Right cardiac atrium (tissue), 5 donors: ENCODE results near the gene SLC5A1. TPM values are rescaled to one million over a fixed set of nuclear protein-coding genes. Genes with fewer than 3 reads are reported as not detected.

Experiments
- ATAC-seq, 2 donors: fragments of 200-7000 bp; cut with Tn5 transposase; one replicate each; pipeline versions ENCODE4 v1.8.0 to v1.9.1; 2020; ENCODE audit warnings: moderate library complexity in 2 of 2, mild to moderate bottlenecking in 1 of 2
- DNase-seq, 3 donors: peaks; one replicate each; pipeline ENCODE4 v3.0.0-alpha.2; 2020
- H3K27ac ChIP-seq: one replicate; pipeline ENCODE4 v1.5.1; 2013; ENCODE audit warnings: mild to moderate bottlenecking, low read length, control low read depth, moderate library complexity
- H3K27me3 ChIP-seq: one replicate; pipeline ENCODE4 v1.6.1; 2013; ENCODE audit not compliant: control insufficient read depth, insufficient read depth
- H3K4me1 ChIP-seq: one replicate; pipeline ENCODE4 v1.6.1; 2013; ENCODE audit warnings: low read length; ENCODE audit not compliant: control insufficient read depth, insufficient read depth
- H3K4me3 ChIP-seq: one replicate; pipeline ENCODE4 v1.5.1; 2013; ENCODE audit warnings: low read length, control low read depth
- H3K9me3 ChIP-seq: one replicate; pipeline ENCODE4 v1.6.1; 2013; ENCODE audit warnings: low read length; ENCODE audit not compliant: control insufficient read depth
- WGBS: extraction: QIAGEN DNeasy Blood & Tissue Kit; methylation state at CpG from one replicate; pipeline ENCODE4 v1.1.7; 2013; 5-methylcytosine and 5-hydroxymethylcytosine counted together
- intact Hi-C, 4 donors: fragments of 100-400 bp; cut with DNase I; formaldehyde crosslinking; loops; one replicate each; pipeline versions ENCODE4 v1.11.0 to v1.14.0; 2022 to 2023
- polyA plus RNA-seq: library from polyadenylated mRNA; stranded (reverse); fragments of 200-250 nt; gene quantifications from one replicate; pipeline ENCODE4 v1.2.3, GENCODE V29; 2013
- total RNA-seq, 4 donors: library from RNA; stranded (reverse); fragmentation: NEBNext Ultra II Directional; extraction: Animal tissue kit (Norgen Biotek cat#: 25700); gene quantifications; one replicate each; pipeline ENCODE4 v1.2.1, GENCODE V29; 2021
- donor health status: healthy with polysubstance abuse.
- donor health status: DM: no; HTN: yes; CAD: no.
- donor health status: DM: no; HTN: no; CAD: no.
- donor health status: DM: no; HTN: yes; CAD: no; lungs with severe emphysema.
- donor health status: DM: yes; HTN: yes; CAD: no.

SLC5A1 gene
- total and polyA plus RNA-seq, 5 donors: 49.5 to 98.2 (median 75.2) TPM

DNA sequence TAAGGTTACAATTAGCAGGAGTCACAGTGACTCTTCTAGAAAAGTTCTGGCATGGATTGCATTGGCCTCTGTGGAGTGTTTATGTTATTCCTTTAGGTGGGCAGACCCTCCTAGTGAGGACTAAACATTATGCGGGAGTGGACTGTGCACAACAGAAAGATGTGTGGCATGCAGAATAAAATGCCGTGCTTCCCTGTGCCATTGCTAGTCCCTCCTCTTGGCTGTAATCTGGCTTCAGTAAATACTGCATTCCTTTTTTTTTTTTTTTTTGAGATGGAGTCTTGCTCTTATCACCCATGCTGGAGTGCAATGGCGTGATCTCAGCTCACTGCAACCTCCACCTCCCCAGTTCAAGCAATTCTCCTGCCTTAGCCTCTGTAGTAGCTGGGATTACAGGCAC lies 45.0 kb downstream of the SLC5A1 start:
- Histone ChIP-seq H3K27me3 (no peaks in the 10 kb centered on the region), H3K9me3 (no peaks in the 10 kb centered on the region), H3K4me3 (no peak overlapping the region), H3K27ac (no peak overlapping the region), H3K4me1 (no peaks in the 10 kb centered on the region)
- DNase-seq (no peak), ATAC-seq (no peak)
- intact Hi-C loops: loop anchor here in 1 of 4 donors (10.0 kb wide), 1 partner anchor 113 kb away; no protein-coding TSS in a partner anchor
- WGBS: 42% methylated on average over 3 of the region's 3 CpGs

DNA sequence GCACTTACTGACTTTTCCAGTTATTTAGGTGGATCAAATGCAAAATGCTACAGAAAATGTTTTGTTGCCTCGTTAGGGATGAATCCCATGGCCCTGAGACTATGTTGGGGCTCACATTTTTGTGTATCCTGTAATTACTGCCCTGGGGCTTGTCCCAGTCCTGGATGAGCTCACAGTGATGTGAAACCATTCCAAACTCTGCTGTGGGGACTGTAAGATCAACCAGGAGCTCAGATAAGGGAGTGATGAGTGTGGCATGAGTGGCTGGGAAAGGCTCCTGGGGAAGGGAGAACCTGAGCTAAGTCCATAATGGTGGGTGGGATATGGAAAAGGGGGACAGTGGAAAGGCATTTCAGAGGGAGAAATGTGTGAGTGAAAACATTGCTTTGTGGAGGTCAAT lies 54.0 kb downstream of the SLC5A1 start:
- H3K27ac ChIP-seq: no peak overlapping the region
- intact Hi-C loops: no loop called here
- H3K9me3 ChIP-seq: no peaks in the 10 kb centered on the region
- DNase-seq: no peak
- no peaks in the 10 kb centered on the region for H3K4me1 ChIP-seq
- H3K27me3 ChIP-seq: no peaks in the 10 kb centered on the region
- peak; percentile 62 to 85 for ATAC-seq
- 25% methylated on average over 1 of the region's 1 CpG for WGBS
- H3K4me3 ChIP-seq: no peak overlapping the region

DNA sequence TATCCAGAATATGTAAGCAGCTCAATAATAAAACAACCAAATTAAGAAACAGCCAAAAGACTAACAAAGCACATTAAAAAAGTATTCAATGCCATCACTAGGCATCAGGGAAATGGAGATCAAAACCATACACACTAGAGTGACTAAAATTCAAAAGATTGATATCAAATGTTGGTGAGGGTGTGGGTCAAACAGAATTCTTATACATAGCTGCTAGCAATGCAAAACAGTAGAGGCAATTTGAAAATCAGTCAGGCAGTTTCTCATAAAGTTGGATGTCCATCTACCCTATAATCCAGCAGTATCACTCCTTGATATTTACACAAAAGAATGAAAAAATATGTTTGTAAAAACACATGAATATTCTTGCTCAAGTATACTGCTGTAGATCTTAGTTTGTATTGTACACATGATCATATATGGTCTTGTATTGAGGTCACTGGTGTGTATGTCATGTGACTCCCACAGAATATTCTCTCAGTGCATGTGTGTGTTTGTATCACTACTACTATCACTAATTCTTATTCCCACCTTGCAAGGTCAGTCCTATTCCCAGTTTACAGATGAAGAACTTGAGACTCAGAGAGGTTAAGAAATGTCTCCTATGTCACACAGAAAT lies 54.9 kb downstream of the SLC5A1 start:
- intact Hi-C loops: no loop called here
- ATAC-seq (no peak), DNase-seq (no peak)
- no peak overlapping the region for H3K4me3 ChIP-seq
- H3K4me1 ChIP-seq: no peaks in the 10 kb centered on the region
- H3K27me3 ChIP-seq: no peaks in the 10 kb centered on the region
- no peaks in the 10 kb centered on the region for H3K9me3 ChIP-seq
- no peak overlapping the region for H3K27ac ChIP-seq

DNA sequence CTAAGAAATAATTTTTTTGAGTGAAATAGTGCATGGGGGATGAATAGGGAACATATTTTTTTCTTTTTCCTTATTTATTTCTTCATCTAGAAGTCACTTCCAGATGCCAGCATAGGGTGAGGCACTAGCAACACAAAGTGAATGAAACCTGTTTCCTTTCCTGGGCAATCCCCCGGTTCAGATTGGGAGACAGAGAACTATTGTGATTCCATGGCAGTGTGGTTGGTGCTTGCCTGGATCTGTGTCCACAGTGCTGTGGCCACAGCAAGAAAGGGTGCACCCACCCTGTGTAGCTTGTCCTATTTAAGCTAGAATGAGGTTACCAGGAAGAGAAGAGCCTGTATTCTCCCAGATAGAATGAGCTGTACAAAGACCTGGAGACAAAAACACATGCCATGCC lies 57.6 kb downstream of the SLC5A1 start:
- intact Hi-C loops: loop anchor here in 2 of 4 donors (5.0 to 10.0 kb wide), 2 partner anchors 164 to 167 kb away; no protein-coding TSS in a partner anchor
- DNase-seq (no peak), ATAC-seq (no peak)
- Histone ChIP-seq H3K4me1 (no peaks in the 10 kb centered on the region), H3K9me3 (no peaks in the 10 kb centered on the region), H3K27ac (no peak overlapping the region), H3K27me3 (no peaks in the 10 kb centered on the region), H3K4me3 (no peak overlapping the region)
- WGBS: 49% methylated on average over 1 of the region's 1 CpG

DNA sequence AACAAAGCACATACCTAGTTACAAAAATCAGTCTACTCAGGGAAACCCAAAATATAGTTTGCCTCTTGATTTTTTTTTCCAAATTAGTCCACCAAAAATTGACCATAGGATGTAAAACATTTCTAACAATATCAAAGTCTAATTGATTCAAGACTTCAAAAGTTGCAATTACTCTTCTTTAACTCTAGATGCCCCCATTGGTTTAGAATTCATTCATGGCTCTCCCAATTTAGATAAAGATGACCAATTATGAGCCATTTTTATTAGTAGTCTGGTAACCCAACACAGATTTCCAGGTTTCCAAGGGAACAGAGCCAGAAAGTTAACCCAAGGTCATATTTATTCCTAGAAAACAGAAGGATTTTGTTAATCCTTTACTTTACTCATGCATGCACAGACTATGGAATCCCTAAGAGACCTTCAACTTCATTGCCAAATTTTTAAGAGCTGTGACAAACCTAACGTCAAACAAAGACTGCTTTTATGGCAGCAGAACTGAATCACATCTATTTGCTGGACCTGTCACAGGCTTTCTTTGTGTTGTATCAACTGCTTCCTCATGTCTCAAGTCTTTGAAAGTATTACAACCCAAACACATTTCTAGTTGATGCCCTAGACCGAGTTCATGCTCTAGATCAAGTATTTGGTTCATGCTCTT lies 60.7 kb downstream of the SLC5A1 start:
- Histone ChIP-seq H3K27me3 (no peaks in the 10 kb centered on the region), H3K27ac (no peak overlapping the region), H3K4me3 (no peak overlapping the region), H3K9me3 (no peaks in the 10 kb centered on the region), H3K4me1 (no peaks in the 10 kb centered on the region)
- no peak for ATAC-seq
- 40% methylated on average over 2 of the region's 2 CpGs for WGBS
- no peak for DNase-seq
- intact Hi-C loops: loop anchor here in 2 of 4 donors (5.0 to 10.0 kb wide), 2 partner anchors 161 to 164 kb away; no protein-coding TSS in a partner anchor

DNA sequence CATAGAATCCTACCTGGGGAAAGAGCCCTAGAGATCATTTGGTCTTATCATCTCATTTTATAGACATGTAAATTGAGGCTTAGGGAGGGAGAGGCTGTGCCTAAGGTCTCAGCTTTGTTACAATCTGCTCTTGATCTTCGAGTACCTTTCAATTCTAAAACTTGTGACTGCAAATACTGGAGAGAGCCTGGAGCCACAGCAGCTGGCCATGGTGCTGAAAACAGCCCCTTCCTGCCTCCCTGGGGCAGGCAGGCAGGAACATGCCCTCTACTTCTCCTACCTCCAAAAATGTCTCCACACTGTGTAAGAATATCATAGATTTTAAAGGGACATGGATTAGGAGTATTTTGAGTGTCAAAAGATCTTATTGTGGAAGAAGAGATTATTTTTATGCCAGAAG lies 63.9 kb downstream of the SLC5A1 start:
- 6% methylated on average over 1 of the region's 1 CpG for WGBS
- intact Hi-C loops: loop anchor here in 1 of 4 donors (10.0 kb wide), 1 partner anchor 158 kb away; no protein-coding TSS in a partner anchor

DNA sequence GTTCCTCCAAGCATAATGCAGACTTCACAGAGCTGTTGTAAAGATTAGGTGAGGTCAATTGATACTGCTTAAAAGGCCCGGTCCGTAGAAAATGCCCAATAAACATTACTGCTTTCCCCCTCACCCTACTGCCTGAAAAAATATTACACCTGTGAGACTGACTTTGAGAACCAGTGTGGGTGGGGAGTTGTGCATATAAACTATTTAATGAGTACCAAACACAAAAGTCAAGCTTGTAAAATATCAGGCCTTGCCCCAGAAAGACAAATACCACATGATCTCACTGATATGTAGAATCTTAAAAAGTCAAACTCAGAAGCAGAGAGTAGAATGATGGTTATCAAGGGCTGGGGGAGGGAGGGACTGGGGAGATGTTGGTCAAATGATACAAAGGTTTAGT lies 69.3 kb downstream of the SLC5A1 start:
- ATAC-seq (no peak), DNase-seq (no peak)
- H3K27ac ChIP-seq: no peak overlapping the region
- 84% methylated on average over 2 of the region's 2 CpGs for WGBS
- H3K27me3 ChIP-seq: peaks cover 2% of the 10 kb centered on the region
- H3K9me3 ChIP-seq: no peaks in the 10 kb centered on the region
- no peak overlapping the region for H3K4me3 ChIP-seq
- H3K4me1 ChIP-seq: no peaks in the 10 kb centered on the region
- intact Hi-C loops: no loop called here

More for the DNA sequence above, 63.9 kb downstream of the SLC5A1 start:
- no peak for ATAC-seq
- Histone ChIP-seq H3K4me3 (no peak overlapping the region), H3K27ac (no peak overlapping the region), H3K27me3 (peaks cover 2% of the 10 kb centered on the region), H3K9me3 (no peaks in the 10 kb centered on the region), H3K4me1 (no peaks in the 10 kb centered on the region)
- no peak for DNase-seq

DNA sequence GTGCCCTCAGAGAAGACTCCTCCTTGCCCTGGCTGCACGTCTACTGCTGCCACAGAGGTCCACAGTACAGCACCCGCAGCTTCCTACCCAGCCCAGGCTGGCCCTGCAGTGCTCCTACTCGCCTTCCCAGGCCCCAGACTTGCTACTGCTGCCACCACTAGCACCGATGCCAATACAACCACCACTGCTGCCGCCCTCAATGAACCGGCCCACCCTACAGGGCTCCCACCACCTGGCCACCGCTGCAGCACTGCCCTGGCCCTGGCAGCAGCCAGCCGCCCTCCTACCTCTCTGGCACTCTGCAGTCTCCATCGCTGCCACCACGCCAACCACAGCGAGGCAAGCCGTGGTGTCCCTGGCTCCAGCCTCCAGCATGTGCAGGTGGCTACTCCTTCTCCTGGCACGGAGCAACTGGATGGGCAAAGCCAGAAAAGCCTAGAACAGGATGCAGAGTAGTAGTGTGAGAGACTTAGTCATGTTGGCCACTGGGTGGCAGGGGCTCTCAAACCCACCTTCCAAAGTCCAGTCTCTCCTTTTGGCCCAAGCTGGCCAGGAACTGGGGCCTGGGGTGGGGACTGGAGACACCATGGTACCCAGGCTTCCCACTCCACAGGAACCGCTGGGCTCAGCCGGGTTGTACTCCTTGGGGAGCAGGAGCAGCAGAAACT lies 76.6 kb downstream of the SLC5A1 start:
- peak; percentile 9 to 34 for ATAC-seq
- no peak for DNase-seq

DNA sequence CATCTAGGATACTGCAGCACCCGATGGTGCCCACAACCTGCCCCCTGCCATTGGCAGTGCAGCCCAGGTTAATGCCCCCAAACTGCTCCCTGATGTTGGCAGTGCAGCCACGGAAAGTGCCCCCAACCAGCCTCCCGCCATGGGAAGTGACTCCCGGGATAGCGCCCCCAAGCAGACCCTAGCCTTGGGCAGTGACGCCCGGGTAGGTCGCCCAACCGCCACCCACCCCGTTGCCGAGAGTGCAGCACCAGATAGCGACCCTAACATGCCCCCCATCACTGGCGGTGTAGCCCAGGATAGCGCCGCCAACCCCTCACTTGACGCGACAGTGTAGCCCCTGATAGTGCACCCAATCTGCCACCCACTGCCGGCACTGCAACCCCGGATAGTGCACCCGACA lies 77.5 kb downstream of the SLC5A1 start:
- no peaks in the 10 kb centered on the region for H3K27me3 ChIP-seq
- no peak for ATAC-seq
- H3K4me3 ChIP-seq: no peak overlapping the region
- no peak for DNase-seq
- intact Hi-C loops: no loop called here
- no peak overlapping the region for H3K27ac ChIP-seq
- 95% methylated on average over 20 of the region's 20 CpGs for WGBS
- no peaks in the 10 kb centered on the region for H3K4me1 ChIP-seq
- no peaks in the 10 kb centered on the region for H3K9me3 ChIP-seq

More for the DNA sequence above, 76.6 kb downstream of the SLC5A1 start:
- no peaks in the 10 kb centered on the region for H3K4me1 ChIP-seq
- no peaks in the 10 kb centered on the region for H3K9me3 ChIP-seq
- H3K27me3 ChIP-seq: no peaks in the 10 kb centered on the region
- WGBS: 80% methylated on average over 15 of the region's 15 CpGs
- intact Hi-C loops: no loop called here
- H3K4me3 ChIP-seq: no peak overlapping the region
- H3K27ac ChIP-seq: no peak overlapping the region

DNA sequence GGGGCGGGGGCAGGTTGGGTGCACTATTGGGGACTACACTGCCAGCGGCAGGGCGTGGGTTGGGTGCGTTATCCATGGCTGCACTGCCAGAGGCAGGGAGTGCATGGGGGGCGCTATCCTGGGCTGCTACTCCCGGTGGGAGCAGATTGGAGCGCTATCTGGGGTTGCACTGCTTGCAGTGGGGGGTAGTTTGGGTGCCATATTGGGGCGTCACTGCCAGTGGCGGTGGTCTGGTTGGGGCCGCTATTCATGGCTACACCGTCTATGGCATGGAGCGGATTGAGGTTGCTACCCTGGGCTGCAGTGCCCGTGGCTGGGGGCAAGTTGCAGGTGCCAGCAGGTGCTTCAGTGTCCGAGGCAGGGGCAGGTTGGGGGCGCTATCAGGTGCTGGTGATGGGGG lies 79.8 kb downstream of the SLC5A1 start:
- H3K27ac ChIP-seq: no peak overlapping the region
- H3K4me1 ChIP-seq: no peaks in the 10 kb centered on the region
- H3K9me3 ChIP-seq: no peaks in the 10 kb centered on the region
- WGBS: 91% methylated on average over 15 of the region's 15 CpGs
- intact Hi-C loops: no loop called here
- H3K4me3 ChIP-seq: no peak overlapping the region
- ATAC-seq (peak; percentile 15 to 16), DNase-seq (no peak)
- H3K27me3 ChIP-seq: no peaks in the 10 kb centered on the region

DNA sequence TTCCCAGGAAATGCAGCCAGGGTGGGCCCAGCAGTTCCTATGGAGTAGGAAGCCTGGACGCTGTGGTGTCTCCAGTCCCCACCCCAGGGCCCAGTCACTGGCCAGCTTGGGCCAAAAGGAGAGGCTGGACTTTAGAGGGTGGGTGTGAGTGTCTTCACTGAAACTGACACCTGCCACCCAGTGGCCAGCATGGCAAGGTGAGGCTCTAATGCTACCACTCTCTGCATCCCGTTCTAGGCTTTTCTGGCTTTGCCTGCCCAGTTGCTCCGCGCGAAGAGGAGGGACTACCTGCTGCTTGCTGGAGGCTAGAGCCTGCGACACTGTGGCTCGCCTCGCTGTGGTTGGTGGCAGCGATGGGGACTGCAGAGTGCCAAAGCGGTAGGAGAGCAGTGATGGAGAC lies 80.6 kb downstream of the SLC5A1 start:
- Histone ChIP-seq H3K9me3 (no peaks in the 10 kb centered on the region), H3K27ac (no peak overlapping the region), H3K27me3 (no peaks in the 10 kb centered on the region), H3K4me1 (no peaks in the 10 kb centered on the region), H3K4me3 (no peak overlapping the region)
- DNase-seq (no peak), ATAC-seq (no peak)
- intact Hi-C loops: no loop called here
- WGBS: 71% methylated on average over 10 of the region's 10 CpGs
